Fibroblast of lung (primary cell): Measurements from ENCODE around the gene EWSR1. TPM values are rescaled to one million over a fixed set of nuclear protein-coding genes. Genes with fewer than 3 reads are reported as not detected.

Experiments
- DNase-seq, 2 donors: peaks; one replicate each; pipeline versions ENCODE4 v3.0.0 to v3.0.0-alpha.2; 2010; ENCODE audit warnings: low read depth in 2 of 2
- H2AFZ ChIP-seq: 2 replicates; pipeline ENCODE4 v1.5.1; 2012; ENCODE audit warnings: low read length, control low read depth, inconsistent platforms
- H3K27ac ChIP-seq: 2 replicates; pipeline ENCODE4 v1.5.1; 2011; ENCODE audit warnings: low read length, control low read depth; ENCODE audit not compliant: insufficient read depth
- H3K27me3 ChIP-seq: 2 replicates; pipeline ENCODE4 v1.5.1; 2011; ENCODE audit warnings: mild to moderate bottlenecking, low read length; ENCODE audit not compliant: control insufficient read depth, insufficient read depth
- H3K36me3 ChIP-seq: 2 replicates; pipeline ENCODE4 v1.5.1; 2011; ENCODE audit warnings: low read length; ENCODE audit not compliant: control insufficient read depth, insufficient read depth
- H3K4me1 ChIP-seq: 2 replicates; pipeline ENCODE4 v1.5.1; 2011; ENCODE audit warnings: low read length; ENCODE audit not compliant: control insufficient read depth, insufficient read depth; ENCODE audit errors: extremely low read depth
- H3K4me2 ChIP-seq: 2 replicates; pipeline ENCODE4 v1.5.1; 2011; ENCODE audit warnings: low read length, control low read depth; ENCODE audit not compliant: insufficient read depth; ENCODE audit errors: extremely low read depth
- H3K4me3 ChIP-seq, 4 experiments: fragments of 200-600 bp in 1 of 4; sonication (generic) in 1 of 4; replicated peaks in 1 of 4; 2 replicates each; pipeline ENCODE4 v1.5.1; 2011 to 2016; ENCODE audit warnings: low read length in 4 of 4, low read depth in 3 of 4, mild to moderate bottlenecking in 3 of 4, control low read depth in 2 of 4, inconsistent platforms in 1 of 4, mixed read lengths in 1 of 4; ENCODE audit not compliant: insufficient read depth in 1 of 4; ENCODE audit errors: control extremely low read depth in 1 of 4
- H3K79me2 ChIP-seq: 2 replicates; pipeline ENCODE4 v1.5.1; 2012; ENCODE audit warnings: mild to moderate bottlenecking, low read length, inconsistent platforms; ENCODE audit not compliant: control insufficient read depth, insufficient read depth
- H3K9ac ChIP-seq: 2 replicates; pipeline ENCODE4 v1.5.1; 2011; ENCODE audit warnings: mild to moderate bottlenecking, low read length, control low read depth; ENCODE audit not compliant: insufficient read depth
- H3K9me3 ChIP-seq: 2 replicates; pipeline ENCODE4 v1.5.1; 2012; ENCODE audit warnings: low read depth, low read length; ENCODE audit not compliant: control insufficient read depth, insufficient read depth
- H4K20me1 ChIP-seq: 2 replicates; pipeline ENCODE4 v1.5.1; 2011; ENCODE audit warnings: low read length; ENCODE audit not compliant: control insufficient read depth, insufficient read depth; ENCODE audit errors: extremely low read depth
- EZH2 ChIP-seq: IDR thresholded peaks from 2 replicates; pipeline ENCODE4 v1.5.1; 2012; ENCODE audit warnings: low read length, control low read depth, mild to moderate bottlenecking; ENCODE audit errors: missing control alignments
- polyA plus RNA-seq, 2 donors: library from polyadenylated mRNA; depleted of rRNA in 1 of 2; stranded (reverse) in 1 of 2; unstranded in 1 of 2; fragments of >200 nt; gene quantifications; 2 replicates each; pipeline ENCODE4 v1.2.1, GENCODE V29; 2011 to 2012; ENCODE audit warnings: missing spikeins in 1 of 2
- total RNA-seq: library from RNA; depleted of rRNA; stranded (reverse); fragments of >200 nt; gene quantifications from 2 replicates; pipeline ENCODE4 v1.2.1, GENCODE V29; 2014
- TF ChIP-seq, protein P1 (sequence below), 2 donors: IDR thresholded peaks in 1 of 2; conservative IDR thresholded peaks in 1 of 2; 1 replicate in 1 of 2; 2 replicates in 1 of 2; pipeline ENCODE4 v1.5.1; 2011 to 2012; ENCODE audit warnings: low read length in 2 of 2, control low read depth in 1 of 2, inconsistent platforms in 1 of 2, low read depth in 1 of 2, mild to moderate bottlenecking in 1 of 2

The EWSR1 gene
- total and polyA plus RNA-seq, 2 donors (not counting 1 experiment from before 2014, with no cell fraction given) = 150 to 172 TPM

DNA sequence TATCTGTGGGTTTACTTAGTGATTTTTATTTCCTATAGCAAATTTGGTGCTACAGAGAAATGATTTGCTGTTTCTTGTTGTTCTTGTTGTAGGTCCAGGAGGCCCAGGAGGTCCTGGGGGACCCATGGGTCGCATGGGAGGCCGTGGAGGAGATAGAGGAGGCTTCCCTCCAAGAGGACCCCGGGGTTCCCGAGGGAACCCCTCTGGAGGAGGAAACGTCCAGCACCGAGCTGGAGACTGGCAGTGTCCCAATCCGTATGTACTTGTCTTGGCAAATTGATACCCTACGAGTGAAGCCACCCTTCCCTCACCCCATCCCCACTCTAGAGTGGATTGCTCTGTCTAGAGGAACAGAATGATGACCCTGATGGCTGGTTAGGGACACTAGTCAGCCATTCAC lies 30.6 kb downstream of the EWSR1 start:
- Histone ChIP-seq H3K4me2 (no peak overlapping the region), H3K79me2 (no peaks in the 10 kb centered on the region), H3K36me3 (peaks cover 18% of the 10 kb centered on the region), H3K9me3 (no peaks in the 10 kb centered on the region), H4K20me1 (no peaks in the 10 kb centered on the region), H3K27ac (no peak overlapping the region), H3K4me1 (no peaks in the 10 kb centered on the region), H3K9ac (no peak overlapping the region), H3K4me3 (no peak overlapping the region), H3K27me3 (no peaks in the 10 kb centered on the region), H2AFZ (no peak overlapping the region)
- no peak for DNase-seq
- TF ChIP-seq, protein P1, sequence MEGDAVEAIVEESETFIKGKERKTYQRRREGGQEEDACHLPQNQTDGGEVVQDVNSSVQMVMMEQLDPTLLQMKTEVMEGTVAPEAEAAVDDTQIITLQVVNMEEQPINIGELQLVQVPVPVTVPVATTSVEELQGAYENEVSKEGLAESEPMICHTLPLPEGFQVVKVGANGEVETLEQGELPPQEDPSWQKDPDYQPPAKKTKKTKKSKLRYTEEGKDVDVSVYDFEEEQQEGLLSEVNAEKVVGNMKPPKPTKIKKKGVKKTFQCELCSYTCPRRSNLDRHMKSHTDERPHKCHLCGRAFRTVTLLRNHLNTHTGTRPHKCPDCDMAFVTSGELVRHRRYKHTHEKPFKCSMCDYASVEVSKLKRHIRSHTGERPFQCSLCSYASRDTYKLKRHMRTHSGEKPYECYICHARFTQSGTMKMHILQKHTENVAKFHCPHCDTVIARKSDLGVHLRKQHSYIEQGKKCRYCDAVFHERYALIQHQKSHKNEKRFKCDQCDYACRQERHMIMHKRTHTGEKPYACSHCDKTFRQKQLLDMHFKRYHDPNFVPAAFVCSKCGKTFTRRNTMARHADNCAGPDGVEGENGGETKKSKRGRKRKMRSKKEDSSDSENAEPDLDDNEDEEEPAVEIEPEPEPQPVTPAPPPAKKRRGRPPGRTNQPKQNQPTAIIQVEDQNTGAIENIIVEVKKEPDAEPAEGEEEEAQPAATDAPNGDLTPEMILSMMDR (conservative IDR thresholded peaks at IDR 0.05 in 1 of 2, IDR thresholded peaks at IDR 0.05 in 1 of 2; ENCODE audit: low read depth in 1 of 2, low read length in 2 of 2) = no peak
- no peak for TF ChIP-seq EZH2

DNA sequence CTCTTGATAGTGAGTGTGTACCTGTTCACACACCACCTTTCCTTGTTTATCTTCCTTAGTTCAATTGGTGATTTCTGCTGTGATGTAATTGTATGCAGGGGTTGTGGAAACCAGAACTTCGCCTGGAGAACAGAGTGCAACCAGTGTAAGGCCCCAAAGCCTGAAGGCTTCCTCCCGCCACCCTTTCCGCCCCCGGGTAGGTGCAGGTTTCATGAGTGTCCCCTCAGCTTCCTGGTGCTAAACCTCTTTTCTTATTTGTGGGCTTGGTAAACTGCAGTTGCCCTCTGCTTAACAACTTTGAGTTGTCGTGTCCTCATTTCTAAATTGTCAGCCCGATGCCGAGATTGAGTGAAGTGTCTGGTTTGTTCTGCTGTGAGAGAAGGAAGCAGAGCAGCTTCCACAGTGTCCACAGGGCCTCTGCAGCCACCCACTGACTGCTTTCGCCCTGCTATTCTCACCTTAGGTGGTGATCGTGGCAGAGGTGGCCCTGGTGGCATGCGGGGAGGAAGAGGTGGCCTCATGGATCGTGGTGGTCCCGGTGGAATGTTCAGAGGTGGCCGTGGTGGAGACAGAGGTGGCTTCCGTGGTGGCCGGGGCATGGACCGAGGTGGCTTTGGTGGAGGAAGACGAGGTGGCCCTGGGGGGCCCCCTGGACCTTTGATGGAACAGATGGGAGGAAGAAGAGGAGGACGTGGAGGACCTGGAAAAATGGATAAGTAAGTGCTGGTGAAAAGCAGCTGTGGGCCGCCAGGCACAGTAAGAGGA lies 31.2 kb downstream of the EWSR1 start:
- Histone ChIP-seq H3K36me3 (peaks cover 18% of the 10 kb centered on the region), H3K4me3 (no peak overlapping the region), H3K79me2 (no peaks in the 10 kb centered on the region), H3K4me2 (no peak overlapping the region), H3K27ac (no peak overlapping the region), H3K9ac (no peak overlapping the region), H3K4me1 (no peaks in the 10 kb centered on the region), H3K27me3 (no peaks in the 10 kb centered on the region), H3K9me3 (no peaks in the 10 kb centered on the region), H2AFZ (no peak overlapping the region), H4K20me1 (no peaks in the 10 kb centered on the region)
- no peak for DNase-seq
- no peak for TF ChIP-seq EZH2
- TF ChIP-seq, protein P1 (conservative IDR thresholded peaks at IDR 0.05 in 1 of 2, IDR thresholded peaks at IDR 0.05 in 1 of 2; ENCODE audit: low read depth in 1 of 2, low read length in 2 of 2) = no peak

- Histone ChIP-seq H3K9me3 (no peaks in the 10 kb centered on the region), H3K9ac (no peak overlapping the region), H2AFZ (no peak overlapping the region), H4K20me1 (no peaks in the 10 kb centered on the region), H3K36me3 (peaks cover 18% of the 10 kb centered on the region), H3K79me2 (no peaks in the 10 kb centered on the region), H3K4me3 (no peak overlapping the region), H3K4me2 (no peak overlapping the region), H3K4me1 (no peaks in the 10 kb centered on the region), H3K27me3 (no peaks in the 10 kb centered on the region), H3K27ac (no peak overlapping the region)
- TF ChIP-seq, protein P1 (conservative IDR thresholded peaks at IDR 0.05 in 1 of 2, IDR thresholded peaks at IDR 0.05 in 1 of 2; ENCODE audit: low read depth in 1 of 2, low read length in 2 of 2) = no peak
- TF ChIP-seq EZH2 = no peak
- no peak for DNase-seq
Measured at GRCh38 chr22:29300467-29300806, 32.4 kb downstream of the EWSR1 start.
